Thyroid gland (tissue), 4 donors: ENCODE data around the gene SSTR5. TPM values are rescaled to one million over a fixed set of nuclear protein-coding genes. Genes with fewer than 3 reads are reported as not detected.

Source experiments
- DNase-seq, 2 donors: peaks; one replicate each; pipeline ENCODE4 v3.0.0-alpha.2; 2019
- H3K27ac ChIP-seq, 3 donors: fragments of 200-600 bp; sonication (generic); 1 replicate in 2 of 3; 2 replicates in 1 of 3; pipeline ENCODE4 v1.5.1; 2016 to 2019; ENCODE audit warnings: mild to moderate bottlenecking in 1 of 3, moderate library complexity in 1 of 3
- H3K27me3 ChIP-seq: fragments of 200-600 bp; sonication (generic); one replicate; pipeline ENCODE4 v1.5.1; 2019
- H3K36me3 ChIP-seq, 2 donors: fragments of 200-600 bp; sonication (generic); one replicate each; pipeline ENCODE4 v1.5.1; 2016 to 2019
- H3K4me1 ChIP-seq, 2 donors: fragments of 200-600 bp; sonication (generic); one replicate each; pipeline ENCODE4 v1.5.1; 2017 to 2019
- H3K4me3 ChIP-seq, 3 donors: fragments of 200-600 bp; sonication (generic); replicated peaks in 1 of 3; 1 replicate in 2 of 3; 2 replicates in 1 of 3; pipeline ENCODE4 v1.5.1; 2016; ENCODE audit warnings: mild to moderate bottlenecking in 1 of 3
- H3K9me3 ChIP-seq: fragments of 200-600 bp; sonication (generic); one replicate; pipeline ENCODE4 v1.5.1; 2017
- POLR2A ChIP-seq, 2 donors: fragments of 450-650 bp; IDR thresholded peaks; one replicate each; pipeline ENCODE4 v1.6.1; 2017; ENCODE audit warnings: antibody characterized with exemption in 2 of 2, mild to moderate bottlenecking in 2 of 2, moderate library complexity in 1 of 2
- WGBS, 2 donors: methylation state at CpG; one replicate each; pipeline ENCODE4 v1.1.5; 2017; 5-methylcytosine and 5-hydroxymethylcytosine counted together
- intact Hi-C: fragments of 100-400 bp; cut with DNase I; formaldehyde crosslinking; loops from one replicate; pipeline ENCODE4 v1.15.1; 2023
- total RNA-seq, 4 donors: library from RNA; depleted of rRNA; stranded (reverse); fragments of >200 nt; gene quantifications; one replicate each; pipeline ENCODE4 v1.2.3, GENCODE V29; 2016
- TF ChIP-seq, protein P1 (sequence below), 6 experiments: fragments of 200-600 bp in 3 of 6; fragments of 450-650 bp in 3 of 6; sonication (generic) in 3 of 6; IDR thresholded peaks; one replicate each; pipeline ENCODE4 v1.5.1; 2016 to 2019; ENCODE audit warnings: antibody characterized with exemption in 6 of 6, mild to moderate bottlenecking in 2 of 6, inconsistent platforms in 1 of 6, moderate library complexity in 1 of 6

The SSTR5 gene
- total RNA-seq, 4 donors from 2014 or later = not detected

GRCh38 chr16:1051446-1051845, 21.1 kb upstream of the SSTR5 start:
- Histone ChIP-seq H3K9me3 (no peaks in the 10 kb centered on the region), H3K4me1 (peaks cover 0 to 3% of the 10 kb centered on the region in 2 donors), H3K36me3 (no peaks in the 10 kb centered on the region), H3K4me3 (no peak overlapping the region), H3K27ac (no peak overlapping the region), H3K27me3 (no peaks in the 10 kb centered on the region)
- intact Hi-C loops = loop anchor here (10.0 kb wide), 1 partner anchor 337 kb away; the partner anchor contains the start of gene METRN
- 93 to 95% methylated on average over 16 to 17 of the region's 17 CpGs for WGBS, 2 donors
- DNase-seq = no peak
- no peak for TF ChIP-seq POLR2A (IDR thresholded peaks at IDR 0.05)
- TF ChIP-seq, protein P1, sequence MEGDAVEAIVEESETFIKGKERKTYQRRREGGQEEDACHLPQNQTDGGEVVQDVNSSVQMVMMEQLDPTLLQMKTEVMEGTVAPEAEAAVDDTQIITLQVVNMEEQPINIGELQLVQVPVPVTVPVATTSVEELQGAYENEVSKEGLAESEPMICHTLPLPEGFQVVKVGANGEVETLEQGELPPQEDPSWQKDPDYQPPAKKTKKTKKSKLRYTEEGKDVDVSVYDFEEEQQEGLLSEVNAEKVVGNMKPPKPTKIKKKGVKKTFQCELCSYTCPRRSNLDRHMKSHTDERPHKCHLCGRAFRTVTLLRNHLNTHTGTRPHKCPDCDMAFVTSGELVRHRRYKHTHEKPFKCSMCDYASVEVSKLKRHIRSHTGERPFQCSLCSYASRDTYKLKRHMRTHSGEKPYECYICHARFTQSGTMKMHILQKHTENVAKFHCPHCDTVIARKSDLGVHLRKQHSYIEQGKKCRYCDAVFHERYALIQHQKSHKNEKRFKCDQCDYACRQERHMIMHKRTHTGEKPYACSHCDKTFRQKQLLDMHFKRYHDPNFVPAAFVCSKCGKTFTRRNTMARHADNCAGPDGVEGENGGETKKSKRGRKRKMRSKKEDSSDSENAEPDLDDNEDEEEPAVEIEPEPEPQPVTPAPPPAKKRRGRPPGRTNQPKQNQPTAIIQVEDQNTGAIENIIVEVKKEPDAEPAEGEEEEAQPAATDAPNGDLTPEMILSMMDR (IDR thresholded peaks at IDR 0.05) = no peak

- H3K36me3 ChIP-seq = no peaks in the 10 kb centered on the region
- H3K9me3 ChIP-seq = no peaks in the 10 kb centered on the region
- peaks cover 0 to 3% of the 10 kb centered on the region in 2 donors for H3K4me1 ChIP-seq
- no peak overlapping the region for H3K4me3 ChIP-seq
- peaks cover 5% of the 10 kb centered on the region for H3K27me3 ChIP-seq
- WGBS, 2 donors = 78 to 95% methylated on average over 2 to 5 of the region's 9 CpGs
- no peak for DNase-seq
- no peak overlapping the region for H3K27ac ChIP-seq
- TF ChIP-seq POLR2A (IDR thresholded peaks at IDR 0.05) = no peak
- TF ChIP-seq, protein P1 (IDR thresholded peaks at IDR 0.05) = no peak
- intact Hi-C loops = loop anchor here (10.0 kb wide), 1 partner anchor 338 kb away; the partner anchor contains the start of gene METRN
Observed at GRCh38 chr16:1052721-1053120, 19.8 kb upstream of the SSTR5 start.

DNA sequence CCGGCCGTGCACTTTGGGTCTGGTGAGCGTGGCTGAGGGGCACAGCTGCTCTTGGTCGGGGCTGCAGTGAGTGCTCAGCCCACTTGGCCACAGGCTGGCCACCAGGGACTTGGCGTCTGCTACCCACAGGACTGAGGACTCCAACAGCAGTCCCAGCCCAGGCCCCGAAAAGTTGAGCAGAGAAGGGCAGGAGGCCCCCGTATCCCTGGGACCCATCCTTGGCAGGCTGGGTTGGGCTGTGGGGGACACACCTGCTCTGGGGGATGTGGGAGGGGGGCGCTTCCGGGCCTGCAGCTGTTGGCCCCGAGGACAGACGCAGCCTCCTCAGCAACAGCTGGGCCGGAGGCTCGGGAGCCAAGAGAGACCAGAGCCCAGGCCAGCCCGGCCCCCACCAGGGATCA, 19.4 kb upstream of the SSTR5 start:
- Histone ChIP-seq H3K4me1 (peaks cover 0 to 3% of the 10 kb centered on the region in 2 donors), H3K9me3 (no peaks in the 10 kb centered on the region), H3K36me3 (no peaks in the 10 kb centered on the region), H3K4me3 (no peak overlapping the region), H3K27ac (no peak overlapping the region), H3K27me3 (peaks cover 7% of the 10 kb centered on the region)
- TF ChIP-seq POLR2A (IDR thresholded peaks at IDR 0.05) = no peak
- TF ChIP-seq, protein P1 (IDR thresholded peaks at IDR 0.05) = no peak
- DNase-seq = no peak
- WGBS, 2 donors = 78 to 87% methylated on average over 4 to 6 of the region's 14 CpGs
- intact Hi-C loops = loop anchor here (10.0 kb wide), 1 partner anchor 338 kb away; the partner anchor contains the start of gene METRN

GRCh38 chr16:1053700-1054368, 18.7 kb upstream of the SSTR5 start:
- Histone ChIP-seq H3K9me3 (no peaks in the 10 kb centered on the region), H3K27me3 (peaks cover 7% of the 10 kb centered on the region), H3K4me3 (no peak overlapping the region), H3K27ac (no peak overlapping the region), H3K36me3 (no peaks in the 10 kb centered on the region), H3K4me1 (peaks cover 0 to 3% of the 10 kb centered on the region in 2 donors)
- intact Hi-C loops = loop anchor here (10.0 kb wide), 1 partner anchor 339 kb away; the partner anchor contains the start of gene METRN
- DNase-seq = no peak
- 80 to 90% methylated on average over 4 of the region's 21 CpGs for WGBS, 2 donors
- no peak for TF ChIP-seq POLR2A (IDR thresholded peaks at IDR 0.05)
- TF ChIP-seq, protein P1 (IDR thresholded peaks at IDR 0.05) = no peak
